Smooth muscle cell of the coronary artery (primary cell): ENCODE measurements around the gene ZCCHC10. TPM values are rescaled to one million over a fixed set of nuclear protein-coding genes. Genes with fewer than 3 reads are reported as not detected.

Experiments used
- total RNA-seq: library from RNA; depleted of rRNA; stranded (reverse); fragments of >200 nt; gene quantifications from 2 replicates; pipeline ENCODE4 v1.2.3, GENCODE V29; 2014; ENCODE audit warnings: low replicate concordance

Gene ZCCHC10
- total RNA-seq, result 7.8 and 9.8 TPM in 2 replicates

DNA sequence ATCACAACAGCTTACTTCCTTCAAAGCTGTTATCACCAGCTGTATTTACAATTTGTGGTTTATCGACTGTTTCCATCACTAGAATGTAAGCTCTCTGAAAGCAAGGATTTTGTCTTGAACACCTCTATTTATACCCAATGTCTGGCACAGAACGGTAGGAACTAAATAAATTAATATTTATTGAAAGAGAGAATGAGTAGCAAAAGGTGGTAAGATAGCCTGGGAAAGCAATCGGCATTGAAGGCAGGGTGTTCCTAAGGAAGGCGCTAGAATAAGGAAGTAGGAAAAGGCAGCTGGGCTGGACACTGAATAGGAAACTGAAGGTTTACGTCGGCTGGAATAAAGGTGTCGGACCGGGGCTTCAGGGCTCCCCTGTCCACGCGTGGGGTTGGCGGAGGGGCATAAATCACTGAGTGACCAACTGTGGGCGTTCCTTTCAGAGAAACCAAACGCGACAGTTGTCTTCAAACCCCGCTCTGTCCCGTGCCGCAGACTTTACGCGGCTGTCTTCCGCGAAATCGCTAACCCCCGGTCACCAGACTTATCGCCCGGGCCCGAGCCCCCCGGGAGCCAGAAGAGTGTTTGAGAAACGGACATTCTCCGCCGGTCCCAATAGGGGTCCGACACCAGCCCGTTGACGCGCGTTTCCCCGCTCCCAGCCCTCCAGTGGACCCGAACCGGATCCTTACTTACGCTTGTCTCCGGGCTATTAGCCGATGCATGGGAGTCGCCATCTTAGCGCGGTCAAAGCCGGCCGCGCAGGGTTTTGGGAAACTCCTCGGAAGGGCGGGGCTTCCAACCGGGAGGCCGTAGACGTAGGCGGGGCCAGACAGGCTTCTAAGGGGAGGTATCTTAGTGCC is at the start of gene ZCCHC10:
Gene ZCCHC10 (minus strand): TSS at position 746 of the 860 bp plus-strand sequence. CDS start 12 bp downstream, at position 734.

DNA sequence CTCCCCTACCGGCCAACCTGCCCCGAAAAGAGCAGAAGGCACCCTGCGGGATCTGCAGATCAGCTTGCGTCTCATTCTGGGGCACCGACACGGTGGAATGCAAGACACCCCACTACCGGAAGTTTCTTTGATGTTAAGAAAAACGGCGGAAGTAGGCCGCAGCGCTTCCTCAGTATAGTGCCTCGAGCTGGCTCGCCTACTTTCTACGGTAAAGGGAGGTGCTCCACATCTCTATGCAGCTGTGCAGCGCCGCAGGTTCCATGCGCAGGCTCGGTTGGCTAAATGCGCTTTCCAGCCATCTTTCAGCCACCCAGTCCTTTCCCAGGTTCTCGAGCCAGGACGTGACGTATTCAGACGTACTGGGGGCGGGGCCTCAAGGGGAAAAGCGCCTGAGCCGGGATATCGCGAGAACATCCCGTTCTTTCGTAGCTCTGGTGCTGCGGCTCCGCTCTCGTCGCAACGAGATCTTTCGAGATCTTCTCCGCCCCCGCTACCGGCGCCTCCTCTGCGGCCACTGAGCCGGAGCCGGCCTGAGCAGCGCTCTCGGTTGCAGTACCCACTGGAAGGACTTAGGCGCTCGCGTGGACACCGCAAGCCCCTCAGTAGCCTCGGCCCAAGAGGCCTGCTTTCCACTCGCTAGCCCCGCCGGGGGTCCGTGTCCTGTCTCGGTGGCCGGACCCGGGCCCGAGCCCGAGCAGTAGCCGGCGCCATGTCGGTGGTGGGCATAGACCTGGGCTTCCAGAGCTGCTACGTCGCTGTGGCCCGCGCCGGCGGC is 25.4 kb upstream of the ZCCHC10 start, which contains the start of gene HSPA4:
Gene HSPA4 (plus strand): TSS at position 472 of the 775 bp plus-strand sequence. CDS start 238 bp downstream, at position 710.

DNA sequence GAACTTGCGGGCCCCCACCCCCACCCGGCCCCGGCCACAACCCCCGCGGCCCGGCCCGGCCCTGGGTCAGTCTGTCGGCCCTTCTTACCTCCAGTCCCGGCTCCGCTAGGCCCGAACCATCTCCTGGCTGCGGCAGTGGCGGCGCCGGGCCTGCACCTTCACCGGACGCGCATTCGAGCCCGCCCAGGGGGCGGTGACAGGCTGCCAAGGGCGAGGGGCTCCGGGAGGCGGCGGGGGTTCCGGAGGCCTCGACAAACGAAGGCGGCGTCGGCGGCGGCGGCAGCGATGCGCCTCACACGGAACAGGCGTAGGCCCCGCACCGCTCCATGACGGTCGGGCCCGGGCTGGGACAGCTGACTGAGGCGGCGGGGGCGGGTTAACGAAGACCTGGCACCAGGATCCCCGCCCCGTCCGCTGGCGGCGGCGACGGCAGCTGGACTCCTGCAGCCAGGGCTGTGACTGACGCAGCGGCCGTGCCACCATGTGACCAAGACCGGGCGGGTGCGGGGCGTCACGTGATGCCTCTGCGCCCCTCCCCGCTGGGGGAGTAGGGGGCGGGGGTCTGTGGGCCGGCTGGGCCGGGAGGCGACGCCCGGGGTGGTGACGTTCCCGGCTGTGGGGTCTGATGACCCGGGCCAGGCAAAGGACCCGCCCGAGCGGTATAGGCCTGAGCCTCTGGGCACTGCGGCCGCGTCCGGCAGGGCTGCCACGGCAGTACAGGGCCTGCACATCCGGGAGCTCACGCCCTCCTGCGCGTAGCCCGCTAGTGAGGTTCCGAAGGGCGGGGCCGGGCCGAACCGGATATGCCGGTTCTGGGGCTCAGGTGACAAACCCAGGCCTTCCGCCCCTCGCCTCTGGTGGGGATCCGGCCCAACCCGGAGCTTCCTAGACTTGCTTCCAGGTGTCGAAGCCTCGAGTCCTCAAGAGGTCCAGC is 62.9 kb downstream of the ZCCHC10 start, which contains the start of gene AFF4:
Gene AFF4 (minus strand): TSS at position 464 of the 934 bp plus-strand sequence. CDS start 26,445 bp downstream, outside the sequence.

Other genes with a start within 250 kb of the ZCCHC10 start
- 53.3 and 114 TPM in 2 replicates for gene SEPTIN8, start 249.3 kb downstream of the ZCCHC10 start, total RNA-seq
- gene SOWAHA, start 213.2 kb downstream of the ZCCHC10 start, total RNA-seq, result not detected in 2 replicates
- gene SHROOM1, start 195.9 kb downstream of the ZCCHC10 start, total RNA-seq, result 1.1 and 3.2 TPM in 2 replicates
- under 0.01 and 0.47 TPM in 2 replicates for gene GDF9, start 160.1 kb downstream of the ZCCHC10 start, total RNA-seq
- 135 and 151 TPM in 2 replicates for gene UQCRQ, start 159.9 kb downstream of the ZCCHC10 start, total RNA-seq
- 0.08 TPM in 1 of 2 replicates, not detected in the other for gene LEAP2, start 152.9 kb downstream of the ZCCHC10 start, total RNA-seq
- gene AFF4, start 62.9 kb downstream of the ZCCHC10 start, total RNA-seq, result 12.9 and 30.7 TPM in 2 replicates
- gene HSPA4, start 25.5 kb upstream of the ZCCHC10 start, total RNA-seq, result 75.9 and 98.7 TPM in 2 replicates